Sciatic nerve (tissue), 2 donors: ENCODE data around the gene ZNF723. TPM values are rescaled to one million over a fixed set of nuclear protein-coding genes. Genes with fewer than 3 reads are reported as not detected.
"Not testable (repeated sequence)": the region's sequence is repeated elsewhere in the genome, so short reads cannot be mapped to it uniquely, and the experiment has no call there.

Source experiments
- ATAC-seq: fragments of 200-7000 bp; cut with Tn5 transposase; one replicate; pipeline ENCODE4 v1.9.1; 2020; ENCODE audit warnings: mild to moderate bottlenecking, moderate library complexity
- DNase-seq: peaks from one replicate; pipeline ENCODE4 v3.0.0-alpha.2; 2020; ENCODE audit warnings: low spot score
- intact Hi-C: fragments of 100-400 bp; cut with DNase I; formaldehyde crosslinking; loops from one replicate; pipeline ENCODE4 v1.14.2; 2022
- total RNA-seq: library from RNA; stranded (reverse); fragmentation: NEBNext Ultra II Directional; extraction: Animal tissue kit (Norgen Biotek cat#: 25700); gene quantifications from one replicate; pipeline ENCODE4 v1.2.1, GENCODE V29; 2021
- donor health status: DM: no; HTN: no; CAD: no.
- donor health status: DM: no; HTN: no; CAD: no.

ZNF723 gene
- total RNA-seq: not detected

DNA sequence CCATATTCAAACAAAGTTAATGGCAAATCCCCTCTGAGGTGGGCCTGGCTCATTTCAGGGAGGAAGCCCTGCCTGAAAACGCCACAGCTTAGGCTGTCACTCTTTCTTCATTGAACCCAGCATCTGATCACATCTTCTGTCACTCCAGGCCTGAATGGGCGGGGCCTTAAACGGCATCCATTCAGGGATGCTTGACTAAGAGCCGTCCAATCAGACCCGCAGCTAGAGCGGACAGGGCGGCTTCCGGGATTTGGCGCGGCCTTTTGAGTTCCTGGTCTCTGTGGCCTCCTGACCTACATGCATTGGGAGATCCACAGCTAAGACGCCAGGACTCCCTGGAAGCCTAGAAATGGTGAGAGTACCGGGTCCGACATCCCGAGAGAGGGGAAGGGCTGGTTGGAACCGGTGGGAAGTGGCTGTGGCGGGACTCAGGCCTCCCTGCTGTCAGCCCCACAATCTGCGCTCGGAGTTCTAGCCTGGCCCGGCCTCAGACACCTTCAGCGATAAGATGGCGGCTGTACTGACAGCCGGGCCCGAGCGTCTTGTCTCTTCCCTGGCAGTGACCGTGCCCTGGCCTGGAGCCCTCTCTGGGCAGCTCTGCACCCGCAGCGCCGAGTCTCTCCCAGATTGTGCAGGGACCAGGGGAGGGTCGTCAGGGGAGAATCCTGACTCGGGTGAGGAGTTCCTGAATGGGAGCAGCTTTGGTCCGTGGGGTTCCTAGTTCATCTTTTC lies at the start of gene ZNF723:
Gene ZNF723, plus strand, starts transcription at position 261 of the 732 bp plus-strand sequence. Its CDS starts 89 bp downstream, at position 350.
- intact Hi-C loops: no loop called here
- no peak for DNase-seq
- ATAC-seq: no peak

DNA sequence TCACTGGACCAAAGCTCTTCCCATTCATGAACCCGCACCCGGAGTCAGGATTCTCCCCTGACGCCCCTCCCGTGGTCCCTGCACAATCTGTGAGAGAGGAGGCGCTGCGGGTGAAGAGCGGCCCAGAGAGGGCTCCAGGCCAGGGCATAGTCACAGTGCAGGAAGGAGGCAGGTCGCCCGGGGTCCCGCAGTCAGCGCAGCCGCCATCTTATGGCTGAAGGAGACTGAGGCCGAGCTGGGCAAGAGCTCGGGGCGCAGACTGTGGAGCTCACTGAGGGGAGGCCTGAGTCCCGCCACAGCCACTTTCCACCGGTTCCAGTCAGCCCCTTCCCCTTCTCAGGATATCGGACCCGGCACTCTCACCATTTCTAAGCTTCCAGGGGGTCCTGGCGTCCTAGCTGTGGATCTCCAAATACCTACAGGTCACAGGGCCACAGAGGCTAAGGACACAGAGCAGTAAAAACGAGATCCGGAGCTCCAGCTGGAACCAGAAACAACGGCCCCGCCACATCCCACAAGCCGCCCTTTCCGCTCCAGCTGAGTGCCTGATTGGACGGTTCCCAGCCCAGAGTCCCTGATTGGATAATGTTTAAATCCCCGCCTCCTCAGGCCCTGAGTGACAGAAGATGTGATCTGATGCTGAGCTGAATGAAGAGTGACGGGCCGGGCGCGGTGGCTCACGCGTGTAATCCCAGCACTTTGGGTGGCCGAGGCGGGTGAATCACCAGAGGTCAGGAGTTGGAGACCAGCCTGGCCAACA lies 48.3 kb upstream of the ZNF723 start, which contains the start of gene ZNF99:
Gene ZNF99, minus strand, starts transcription at position 501 of the 760 bp plus-strand sequence. Its CDS starts 135 bp downstream, at position 366.
- ATAC-seq (peak; percentile 97), DNase-seq (peak; percentile 75)
- intact Hi-C loops: no loop called here

DNA sequence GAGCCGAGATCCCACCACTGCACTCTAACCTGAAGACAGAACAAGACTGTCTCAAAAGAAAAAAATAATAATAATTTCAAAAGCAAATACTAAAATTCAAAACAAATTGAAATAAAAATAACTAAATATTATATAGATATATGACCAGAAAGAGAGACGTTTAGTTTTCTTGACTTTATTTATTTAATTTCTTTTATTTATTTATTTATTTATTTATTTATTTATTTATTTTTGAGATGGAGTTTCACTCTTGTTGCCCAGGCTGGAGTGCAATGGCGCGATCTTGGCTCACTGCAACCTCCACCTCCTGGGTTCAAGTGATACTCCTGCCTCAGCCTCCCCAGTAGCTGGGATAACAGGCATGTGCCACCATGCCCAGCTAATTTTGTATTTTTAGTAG lies 39.2 kb upstream of the ZNF723 start:
- intact Hi-C loops, ATAC-seq, DNase-seq: not testable (repeated sequence)

DNA sequence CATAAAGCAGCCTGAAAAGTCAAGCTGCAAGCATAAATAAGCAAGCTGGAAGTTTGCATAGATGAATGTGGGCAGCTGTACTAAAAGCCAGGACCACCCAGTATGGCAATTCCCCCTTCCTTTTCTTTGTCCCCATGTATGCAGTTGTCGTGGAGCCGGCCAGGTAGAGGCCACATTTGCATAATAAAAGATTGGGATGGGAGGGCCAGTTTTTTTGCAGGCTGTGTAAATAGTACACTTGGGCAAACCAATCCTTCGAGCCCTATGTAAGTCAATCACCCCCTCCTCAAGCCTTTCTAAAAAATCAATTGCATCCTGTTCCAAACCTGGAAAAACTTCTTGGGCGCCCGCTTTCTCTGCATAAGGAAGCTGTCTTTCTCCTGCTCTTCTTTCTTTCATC lies 35.1 kb upstream of the ZNF723 start:
- intact Hi-C loops: no loop called here
- no peak for DNase-seq
- ATAC-seq: no peak

DNA sequence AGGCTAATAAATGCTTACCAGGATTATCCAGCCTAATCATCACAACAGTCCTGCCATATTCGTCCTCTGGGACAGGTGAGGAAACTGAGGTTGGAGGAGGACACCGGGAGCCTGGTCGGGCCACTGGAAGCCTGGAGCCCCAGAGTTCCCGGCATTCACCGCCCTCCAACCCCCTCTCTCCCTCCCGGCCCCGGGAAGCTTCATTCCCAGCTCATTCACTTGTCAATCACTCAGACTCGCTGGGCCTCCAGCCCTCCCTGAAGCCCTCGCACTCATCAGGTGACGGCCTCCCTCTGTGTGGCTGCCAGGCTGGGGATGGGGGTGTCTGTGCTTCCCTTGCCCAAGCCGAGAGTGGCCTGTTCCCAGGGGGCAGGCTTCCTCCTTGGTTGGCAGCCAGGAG lies 25.7 kb upstream of the ZNF723 start:
- intact Hi-C loops: no loop called here
- ATAC-seq (no peak), DNase-seq (no peak)

DNA sequence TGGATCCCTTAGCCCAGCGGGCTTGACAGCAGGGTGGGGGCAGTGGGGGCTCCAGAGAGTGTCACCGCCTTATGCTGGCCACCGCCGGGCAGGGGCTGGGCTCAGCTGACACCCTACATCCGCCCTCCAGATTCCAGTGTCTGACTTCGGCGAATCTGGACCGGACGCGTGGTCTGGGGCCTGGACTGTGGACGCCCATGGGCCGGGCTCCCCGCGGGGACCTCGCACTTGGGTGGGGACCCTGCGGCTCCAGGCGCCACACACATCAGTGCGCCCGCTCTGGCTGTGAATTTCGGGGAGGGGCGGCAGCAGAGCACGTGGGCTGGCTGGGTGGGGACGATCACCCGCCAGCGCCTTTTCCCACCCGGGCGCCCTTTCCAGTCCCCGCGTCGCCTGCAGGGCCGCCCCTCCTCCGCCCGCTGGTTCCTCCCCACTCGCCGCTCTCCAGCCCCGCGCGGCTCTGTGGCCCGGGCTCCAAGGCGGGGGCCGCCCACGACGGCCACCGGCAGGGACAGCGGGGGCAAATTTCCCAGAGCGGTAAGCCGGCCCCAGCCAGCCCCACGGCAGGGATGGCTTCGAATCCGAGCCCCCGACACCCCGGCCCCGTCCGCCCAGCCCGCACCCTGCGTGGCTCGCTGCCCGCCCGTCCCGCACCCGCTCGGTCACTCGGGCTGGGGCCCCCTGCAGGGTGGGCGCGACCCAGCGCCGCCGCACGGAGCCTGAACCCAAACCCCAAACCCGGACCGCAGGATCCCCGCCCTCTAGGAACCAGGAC lies 24.8 kb upstream of the ZNF723 start:
- no peak for DNase-seq
- no peak for ATAC-seq
- intact Hi-C loops: no loop called here

DNA sequence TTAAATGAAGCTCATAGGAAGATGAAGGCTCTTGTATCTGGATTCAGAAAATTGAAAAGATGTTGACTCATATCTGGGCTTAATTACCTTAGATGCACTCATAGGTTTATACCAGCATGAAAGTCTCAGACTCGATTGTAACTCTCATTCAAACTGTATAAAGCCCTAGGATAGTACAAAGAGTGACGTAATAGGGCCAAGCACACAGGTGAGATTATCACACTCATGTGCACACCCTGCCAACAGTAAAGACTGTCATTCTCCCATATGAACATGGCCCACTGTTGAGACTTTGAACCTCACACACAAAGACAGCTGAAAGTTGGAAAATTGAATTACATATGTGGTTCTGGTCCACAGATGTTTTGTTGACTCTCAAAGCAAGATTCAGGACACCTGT lies 18.0 kb upstream of the ZNF723 start:
- no peak for ATAC-seq
- DNase-seq: no peak
- intact Hi-C loops: no loop called here

DNA sequence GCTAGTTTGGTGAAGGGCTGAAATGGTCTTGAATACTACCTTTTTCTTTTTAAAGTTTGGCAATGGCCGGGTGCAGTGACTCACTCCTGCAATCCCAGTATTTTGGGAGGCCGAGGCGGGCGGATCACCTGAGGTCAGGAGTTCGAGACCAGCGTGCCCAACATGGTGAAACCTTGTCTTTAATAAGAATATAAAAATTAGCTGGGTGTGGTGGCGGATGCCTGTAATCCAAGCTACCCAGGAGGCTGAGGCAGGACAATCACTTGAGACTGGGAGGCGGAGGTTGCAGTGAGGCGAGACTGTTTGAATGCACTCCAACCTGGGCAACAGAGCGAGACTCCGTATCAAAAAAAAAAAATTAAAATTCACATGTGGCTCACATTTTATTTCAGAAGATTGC lies 880 bp upstream of the ZNF723 start:
- intact Hi-C loops: no loop called here
- DNase-seq (no peak), ATAC-seq (no peak)

DNA sequence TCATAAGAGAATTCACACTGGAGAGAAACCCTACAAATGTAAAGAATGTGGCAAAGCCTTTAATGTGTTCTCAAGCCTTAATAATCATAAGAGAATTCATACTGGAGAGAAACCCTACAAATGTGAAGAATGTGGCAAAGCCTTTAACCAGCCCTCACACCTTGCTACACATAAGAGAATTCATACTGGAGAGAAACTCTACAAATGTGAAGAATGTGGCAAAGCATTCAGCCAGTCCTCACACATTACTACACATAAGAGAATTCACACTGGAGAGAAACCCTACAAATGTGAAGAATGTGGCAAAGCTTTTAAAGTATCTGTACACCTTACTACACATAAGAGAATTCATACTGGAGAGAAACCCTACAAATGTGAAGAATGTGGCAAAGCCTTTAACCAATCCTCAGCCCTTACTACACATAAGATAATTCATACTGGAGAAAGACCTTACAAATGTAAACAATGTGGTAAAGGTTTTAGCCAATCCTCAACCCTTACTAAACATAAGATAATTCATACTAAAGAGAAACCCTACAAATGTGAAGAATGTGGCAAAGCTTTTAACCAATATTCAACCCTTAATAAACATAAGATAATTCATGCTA lies 25.7 kb downstream of the ZNF723 start:
- intact Hi-C loops, ATAC-seq, DNase-seq: not testable (repeated sequence)

DNA sequence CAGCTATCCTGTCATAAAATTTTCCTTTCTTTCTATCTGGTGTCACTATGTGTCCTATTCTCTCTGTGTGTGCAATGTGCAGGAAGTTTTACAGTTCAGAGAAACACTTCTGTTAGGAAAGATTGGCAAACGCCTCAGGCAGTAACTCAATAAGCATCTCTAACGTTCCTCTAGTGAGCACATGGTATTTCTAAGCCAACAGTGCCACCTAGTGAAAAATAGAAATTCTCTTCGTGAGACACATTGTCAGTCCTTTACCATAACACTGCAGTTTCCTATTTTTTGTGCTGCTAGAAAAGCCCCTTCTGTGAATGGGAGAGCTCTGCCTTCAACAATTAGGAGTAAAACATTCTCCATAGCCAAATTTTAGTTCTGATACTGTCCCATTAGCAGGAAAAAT lies 50.7 kb downstream of the ZNF723 start:
- intact Hi-C loops: no loop called here
- DNase-seq (no peak), ATAC-seq (peak; percentile 62)

DNA sequence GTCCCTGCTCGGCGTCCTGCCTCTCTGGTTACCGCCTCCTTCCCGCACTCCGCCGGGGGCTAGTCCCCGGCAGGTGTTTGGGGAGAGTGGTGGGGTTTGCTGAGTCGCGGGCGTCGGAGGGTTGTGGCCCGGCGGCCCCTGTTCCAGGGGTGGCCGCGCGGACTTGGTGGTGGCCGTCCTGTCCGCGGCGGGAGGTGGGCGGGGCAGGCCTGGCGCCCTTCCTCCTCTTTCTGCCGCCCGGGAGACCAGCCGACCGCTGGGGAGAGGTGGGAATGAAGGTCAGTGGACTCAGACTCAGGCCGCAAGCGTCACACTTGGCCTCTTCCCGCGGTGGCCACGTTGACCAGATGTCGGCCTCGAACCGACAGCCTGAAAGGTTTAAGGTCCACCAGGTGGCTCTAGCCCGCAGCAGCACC lies 61.8 kb downstream of the ZNF723 start:
- DNase-seq (no peak), ATAC-seq (no peak)
- intact Hi-C loops: no loop called here

DNA sequence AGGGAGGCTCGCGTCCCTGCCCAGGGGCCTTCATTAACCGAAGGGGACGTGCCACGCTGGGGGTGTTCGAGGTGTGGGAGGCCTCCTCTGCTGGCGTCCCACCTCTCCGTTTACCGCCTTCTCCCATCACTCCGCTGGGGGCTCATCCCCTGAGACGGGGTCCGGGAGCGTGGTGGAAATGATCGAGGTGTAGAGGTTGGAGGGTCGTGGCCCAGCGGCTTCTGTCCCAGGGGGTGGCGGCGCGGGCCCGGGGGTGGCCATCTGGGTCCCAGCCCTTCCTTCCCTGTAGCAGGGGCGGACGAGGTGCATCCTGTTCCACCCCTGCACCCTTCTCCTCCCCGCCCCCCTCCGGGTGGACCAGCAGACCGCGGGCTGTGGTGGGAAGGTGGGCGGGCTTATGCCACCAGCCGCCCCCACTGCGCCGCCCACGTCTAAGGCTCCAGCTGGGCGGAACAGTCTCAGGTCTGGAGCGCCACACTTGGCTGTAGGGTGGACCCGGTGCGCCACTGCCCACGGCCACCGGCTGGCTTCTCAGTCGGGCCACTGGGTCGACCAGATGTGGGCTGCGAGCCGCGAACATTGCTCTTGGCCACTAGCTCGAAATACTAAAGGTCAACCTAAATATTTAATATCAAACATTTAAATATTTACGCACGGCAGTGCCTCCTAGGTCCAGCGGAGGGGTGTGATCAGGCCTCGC lies 69.5 kb downstream of the ZNF723 start:
- intact Hi-C loops: no loop called here
- ATAC-seq (no peak), DNase-seq (no peak)

Other genes with a start within 250 kb of the ZNF723 start
- gene ZNF492, start 198.0 kb upstream of the ZNF723 start, total RNA-seq: 0.62 TPM
- 0.49 TPM for gene ZNF99, start 48.1 kb upstream of the ZNF723 start, total RNA-seq
- gene ZNF728, start 170.9 kb downstream of the ZNF723 start, total RNA-seq: 4.0 TPM